ENCODE measurements around the gene SUN2.

SUN2 gene

DNA sequence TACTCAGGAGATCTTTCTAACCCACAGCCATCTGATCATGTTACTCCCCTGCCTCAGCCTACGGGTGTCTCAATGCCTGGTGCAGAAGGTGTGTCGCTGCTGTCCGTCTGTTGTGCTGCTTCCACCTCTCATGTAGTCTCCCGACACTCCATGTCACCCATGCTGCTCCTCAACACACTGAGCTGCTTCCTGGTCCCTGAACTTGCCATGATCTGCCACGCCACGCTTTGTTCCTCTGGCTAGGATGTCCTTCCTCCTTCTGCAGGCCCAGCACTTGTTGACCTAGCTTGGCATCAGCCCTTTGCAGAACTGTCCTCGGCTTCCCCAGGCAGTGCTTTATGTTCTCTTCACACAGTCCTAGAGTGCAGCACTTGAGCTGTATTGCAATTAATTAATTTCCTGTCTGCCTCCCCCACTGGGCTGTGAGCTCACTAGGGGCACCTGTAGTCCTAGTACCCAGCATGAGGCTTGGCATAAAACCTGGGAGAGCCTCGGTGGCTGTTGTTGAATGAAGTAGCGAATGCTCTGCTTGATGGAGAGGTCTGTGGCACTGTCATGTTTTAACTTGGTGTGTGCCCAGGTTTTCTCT is 40.5 kb downstream of the SUN2 start:
- TF ChIP-seq ZNF148 (tag by site-specific recombination; IDR thresholded peaks at IDR 0.05; ENCODE audit: borderline replicate concordance) (no peak), ZNF624 (tag by site-specific recombination; IDR thresholded peaks at IDR 0.05) (no peak), HOXD13 (CRISPR knock-in tag; IDR thresholded peaks at IDR 0.05; ENCODE audit: borderline replicate concordance) (no peak), ZNF626 (tag by site-specific recombination; IDR thresholded peaks at IDR 0.05) (no peak), ZNF768 (tag by site-specific recombination; IDR thresholded peaks at IDR 0.05) (no peak), ZNF132 (tag by site-specific recombination; IDR thresholded peaks at IDR 0.05; ENCODE audit: borderline replicate concordance) (no peak), ZNF837 (tag by site-specific recombination; IDR thresholded peaks at IDR 0.05) (no peak), SCRT2 (tag by site-specific recombination; IDR thresholded peaks at IDR 0.05) (peak; percentile 87), ZNF670 (tag by site-specific recombination; IDR thresholded peaks at IDR 0.05; ENCODE audit: low read depth) (no peak), ZBTB21 (tag by site-specific recombination; IDR thresholded peaks at IDR 0.05) (no peak), ZEB2 (tag by site-specific recombination; IDR thresholded peaks at IDR 0.05) (no peak), KLF1 (tag by site-specific recombination; IDR thresholded peaks at IDR 0.05) (no peak), ZNF600 (tag by site-specific recombination; IDR thresholded peaks at IDR 0.05) (peak; percentile 52; the same call in 1 of the 2 replicates), SCRT1 (tag by site-specific recombination; IDR thresholded peaks at IDR 0.05; ENCODE audit: borderline replicate concordance) (0 out of 2 replicates have a peak, but pooled peaks have one; percentile 32), ZNF2 (tag by site-specific recombination; IDR thresholded peaks at IDR 0.05) (no peak), ZSCAN30 (tag by site-specific recombination; IDR thresholded peaks at IDR 0.05) (no peak), ZIC2 (tag by site-specific recombination; IDR thresholded peaks at IDR 0.05) (peak; percentile 92), ZFP37 (tag by site-specific recombination; IDR thresholded peaks at IDR 0.05) (no peak), HOXC10 (CRISPR knock-in tag; IDR thresholded peaks at IDR 0.05) (no peak), ZNF391 (tag by site-specific recombination; IDR thresholded peaks at IDR 0.05; ENCODE audit: borderline replicate concordance, low read depth) (no peak), ZFP41 (tag by site-specific recombination; IDR thresholded peaks at IDR 0.05; ENCODE audit: borderline replicate concordance) (no peak), ATF2 (tag by site-specific recombination; IDR thresholded peaks at IDR 0.05; ENCODE audit: low read depth) (no peak)
- TF ChIP-seq, protein P1, sequence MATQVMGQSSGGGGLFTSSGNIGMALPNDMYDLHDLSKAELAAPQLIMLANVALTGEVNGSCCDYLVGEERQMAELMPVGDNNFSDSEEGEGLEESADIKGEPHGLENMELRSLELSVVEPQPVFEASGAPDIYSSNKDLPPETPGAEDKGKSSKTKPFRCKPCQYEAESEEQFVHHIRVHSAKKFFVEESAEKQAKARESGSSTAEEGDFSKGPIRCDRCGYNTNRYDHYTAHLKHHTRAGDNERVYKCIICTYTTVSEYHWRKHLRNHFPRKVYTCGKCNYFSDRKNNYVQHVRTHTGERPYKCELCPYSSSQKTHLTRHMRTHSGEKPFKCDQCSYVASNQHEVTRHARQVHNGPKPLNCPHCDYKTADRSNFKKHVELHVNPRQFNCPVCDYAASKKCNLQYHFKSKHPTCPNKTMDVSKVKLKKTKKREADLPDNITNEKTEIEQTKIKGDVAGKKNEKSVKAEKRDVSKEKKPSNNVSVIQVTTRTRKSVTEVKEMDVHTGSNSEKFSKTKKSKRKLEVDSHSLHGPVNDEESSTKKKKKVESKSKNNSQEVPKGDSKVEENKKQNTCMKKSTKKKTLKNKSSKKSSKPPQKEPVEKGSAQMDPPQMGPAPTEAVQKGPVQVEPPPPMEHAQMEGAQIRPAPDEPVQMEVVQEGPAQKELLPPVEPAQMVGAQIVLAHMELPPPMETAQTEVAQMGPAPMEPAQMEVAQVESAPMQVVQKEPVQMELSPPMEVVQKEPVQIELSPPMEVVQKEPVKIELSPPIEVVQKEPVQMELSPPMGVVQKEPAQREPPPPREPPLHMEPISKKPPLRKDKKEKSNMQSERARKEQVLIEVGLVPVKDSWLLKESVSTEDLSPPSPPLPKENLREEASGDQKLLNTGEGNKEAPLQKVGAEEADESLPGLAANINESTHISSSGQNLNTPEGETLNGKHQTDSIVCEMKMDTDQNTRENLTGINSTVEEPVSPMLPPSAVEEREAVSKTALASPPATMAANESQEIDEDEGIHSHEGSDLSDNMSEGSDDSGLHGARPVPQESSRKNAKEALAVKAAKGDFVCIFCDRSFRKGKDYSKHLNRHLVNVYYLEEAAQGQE (tag by site-specific recombination; IDR thresholded peaks at IDR 0.05), result no peak
- TF ChIP-seq, protein P2, sequence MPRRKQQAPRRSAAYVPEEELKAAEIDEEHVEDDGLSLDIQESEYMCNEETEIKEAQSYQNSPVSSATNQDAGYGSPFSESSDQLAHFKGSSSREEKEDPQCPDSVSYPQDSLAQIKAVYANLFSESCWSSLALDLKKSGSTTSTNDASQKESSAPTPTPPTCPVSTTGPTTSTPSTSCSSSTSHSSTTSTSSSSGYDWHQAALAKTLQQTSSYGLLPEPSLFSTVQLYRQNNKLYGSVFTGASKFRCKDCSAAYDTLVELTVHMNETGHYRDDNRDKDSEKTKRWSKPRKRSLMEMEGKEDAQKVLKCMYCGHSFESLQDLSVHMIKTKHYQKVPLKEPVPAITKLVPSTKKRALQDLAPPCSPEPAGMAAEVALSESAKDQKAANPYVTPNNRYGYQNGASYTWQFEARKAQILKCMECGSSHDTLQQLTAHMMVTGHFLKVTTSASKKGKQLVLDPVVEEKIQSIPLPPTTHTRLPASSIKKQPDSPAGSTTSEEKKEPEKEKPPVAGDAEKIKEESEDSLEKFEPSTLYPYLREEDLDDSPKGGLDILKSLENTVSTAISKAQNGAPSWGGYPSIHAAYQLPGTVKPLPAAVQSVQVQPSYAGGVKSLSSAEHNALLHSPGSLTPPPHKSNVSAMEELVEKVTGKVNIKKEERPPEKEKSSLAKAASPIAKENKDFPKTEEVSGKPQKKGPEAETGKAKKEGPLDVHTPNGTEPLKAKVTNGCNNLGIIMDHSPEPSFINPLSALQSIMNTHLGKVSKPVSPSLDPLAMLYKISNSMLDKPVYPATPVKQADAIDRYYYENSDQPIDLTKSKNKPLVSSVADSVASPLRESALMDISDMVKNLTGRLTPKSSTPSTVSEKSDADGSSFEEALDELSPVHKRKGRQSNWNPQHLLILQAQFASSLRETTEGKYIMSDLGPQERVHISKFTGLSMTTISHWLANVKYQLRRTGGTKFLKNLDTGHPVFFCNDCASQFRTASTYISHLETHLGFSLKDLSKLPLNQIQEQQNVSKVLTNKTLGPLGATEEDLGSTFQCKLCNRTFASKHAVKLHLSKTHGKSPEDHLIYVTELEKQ (tag by site-specific recombination; IDR thresholded peaks at IDR 0.05; ENCODE audit: borderline replicate concordance), result no peak
- no peaks in the 10 kb centered on the region for H3K9me3 ChIP-seq (ENCODE audit: control insufficient read depth, insufficient read depth, low read depth, low read length)
- ChIA-PET POLR2A (interaction anchor here (1.4 to 2.7 kb wide), 2 partner anchors 9 to 19 kb away, joined by 3 to 17 read pairs; partner anchors contain the start of gene GTPBP1), CTCF (interaction anchor here (0.5 to 3.2 kb wide), 8 partner anchors 10 to 618 kb away, joined by 3 to 12 read pairs (median 3); no protein-coding TSS in a partner anchor)
- peaks cover 13 to 69% of the 10 kb centered on the region in 2 experiments; a peak in 2 of 3 replicates for H3K36me3 ChIP-seq (ENCODE audit: control insufficient read depth in 2 of 2, insufficient read depth in 1 of 2, low read length in 2 of 2)
- peaks cover 12% of the 10 kb centered on the region for H3K4me1 ChIP-seq (ENCODE audit: control insufficient read depth, insufficient read depth, low read length)
- no peak overlapping the region for H3K4me3 ChIP-seq (ENCODE audit: low read depth, low read length)
- H3K27ac ChIP-seq (ENCODE audit: extremely low read depth, low read depth, low read length), result no peak overlapping the region

Measured in HEK293 (cell line).